ENCODE measurements around the gene RPAIN. TPM values are rescaled to one million over a fixed set of nuclear protein-coding genes. Genes with fewer than 3 reads are reported as not detected.
A peak's percentile ranks its signal among the peaks of the same experiment; 100 is the strongest.

RPAIN gene
- polyA plus RNA-seq, 1 donor from 2014 or later: 451 TPM

GRCh38 chr17:5418858-5419355, 1.1 kb upstream of the RPAIN start:
- Histone ChIP-seq H3K9ac (ENCODE audit: low read length) (peak overlapping the region; percentile 79), H2AFZ (ENCODE audit: low read depth, low read length) (peak overlapping the region; percentile 61), H3K9me3 (ENCODE audit: low read length) (no peaks in the 10 kb centered on the region), H3K27ac (ENCODE audit: low read length) (peak overlapping the region; percentile 87), H3K4me2 (ENCODE audit: low read length) (peak overlapping the region; percentile 90), H3K4me3 (ENCODE audit: low read length) (peak overlapping the region; percentile 85), H3K79me2 (replicated peaks; ENCODE audit: insufficient read depth, low read length) (peaks cover 64% of the 10 kb centered on the region), H3K27me3 (ENCODE audit: insufficient read depth, low read depth, low read length) (no peaks in the 10 kb centered on the region), H3F3A (ENCODE audit: insufficient read depth, low read length, poor library complexity, severe bottlenecking) (no peaks in the 10 kb centered on the region), H3K36me3 (ENCODE audit: insufficient read depth, low read length) (no peaks in the 10 kb centered on the region), H3K9me2 (ENCODE audit: insufficient read depth, low read length) (no peaks in the 10 kb centered on the region), H4K20me1 (ENCODE audit: insufficient read depth) (no peaks in the 10 kb centered on the region)
- no peak for TF ChIP-seq EP300 (conservative IDR thresholded peaks at IDR 0.05; ENCODE audit: poor library complexity, severe bottlenecking)
- TF ChIP-seq REST (IDR thresholded peaks at IDR 0.05; ENCODE audit: borderline replicate concordance): peak; percentile 77

DNA sequence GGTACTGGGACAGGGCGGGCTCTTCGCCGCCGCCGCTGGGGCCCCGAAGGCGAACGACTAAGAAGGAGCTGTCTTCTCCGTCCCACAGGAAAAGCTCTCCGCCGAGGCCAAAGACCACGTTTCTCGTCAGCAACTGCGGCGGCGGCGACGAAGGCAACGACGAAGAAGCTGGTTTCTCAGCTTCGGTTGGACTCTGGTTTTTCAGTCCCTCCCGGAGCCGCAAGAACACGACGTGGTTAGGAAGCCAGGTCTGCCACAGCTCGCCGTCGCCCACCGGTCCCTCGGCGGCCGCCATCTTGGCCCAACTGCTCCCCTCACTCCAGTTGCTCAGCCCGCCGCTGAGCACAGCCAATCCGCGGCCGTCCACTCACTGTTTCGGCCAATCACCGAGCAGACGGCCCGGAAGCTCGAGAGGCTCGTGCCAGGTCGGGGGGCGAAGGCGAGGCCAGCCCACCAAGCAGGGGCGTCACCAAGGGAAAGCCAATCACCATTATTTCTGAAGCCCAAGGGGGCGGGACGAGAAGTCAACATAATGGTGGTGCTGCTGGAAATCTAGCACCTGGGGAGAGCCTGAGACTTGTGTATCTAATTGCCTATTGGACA, 525 bp upstream of the RPAIN start, which contains the start of gene NUP88:
TSS of gene NUP88 (minus strand) at position 307 of the 603 bp plus-strand sequence. CDS start at position 295, 12 bp downstream.
- Histone ChIP-seq H3K27ac (ENCODE audit: low read length) (peak within 1 kb of the TSS; percentile 87), H2AFZ (ENCODE audit: low read depth, low read length) (peak within 1 kb of the TSS; percentile 67), H3K9me3 (ENCODE audit: low read length) (no peaks in the 10 kb centered on the region), H4K20me1 (ENCODE audit: insufficient read depth) (no peaks in the 10 kb centered on the region), H3K36me3 (ENCODE audit: insufficient read depth, low read length) (no peaks in the 10 kb centered on the region), H3K79me2 (replicated peaks; ENCODE audit: insufficient read depth, low read length) (peaks cover 69% of the 10 kb centered on the region), H3K9me2 (ENCODE audit: insufficient read depth, low read length) (no peaks in the 10 kb centered on the region), H3K9ac (ENCODE audit: low read length) (peak within 1 kb of the TSS; percentile 85), H3K4me2 (ENCODE audit: low read length) (peak within 1 kb of the TSS; percentile 99), H3K4me3 (ENCODE audit: low read length) (peak within 1 kb of the TSS; percentile 85), H3K27me3 (ENCODE audit: insufficient read depth, low read depth, low read length) (no peaks in the 10 kb centered on the region), H3F3A (ENCODE audit: insufficient read depth, low read length, poor library complexity, severe bottlenecking) (no peaks in the 10 kb centered on the region)
- TF ChIP-seq, protein P1, sequence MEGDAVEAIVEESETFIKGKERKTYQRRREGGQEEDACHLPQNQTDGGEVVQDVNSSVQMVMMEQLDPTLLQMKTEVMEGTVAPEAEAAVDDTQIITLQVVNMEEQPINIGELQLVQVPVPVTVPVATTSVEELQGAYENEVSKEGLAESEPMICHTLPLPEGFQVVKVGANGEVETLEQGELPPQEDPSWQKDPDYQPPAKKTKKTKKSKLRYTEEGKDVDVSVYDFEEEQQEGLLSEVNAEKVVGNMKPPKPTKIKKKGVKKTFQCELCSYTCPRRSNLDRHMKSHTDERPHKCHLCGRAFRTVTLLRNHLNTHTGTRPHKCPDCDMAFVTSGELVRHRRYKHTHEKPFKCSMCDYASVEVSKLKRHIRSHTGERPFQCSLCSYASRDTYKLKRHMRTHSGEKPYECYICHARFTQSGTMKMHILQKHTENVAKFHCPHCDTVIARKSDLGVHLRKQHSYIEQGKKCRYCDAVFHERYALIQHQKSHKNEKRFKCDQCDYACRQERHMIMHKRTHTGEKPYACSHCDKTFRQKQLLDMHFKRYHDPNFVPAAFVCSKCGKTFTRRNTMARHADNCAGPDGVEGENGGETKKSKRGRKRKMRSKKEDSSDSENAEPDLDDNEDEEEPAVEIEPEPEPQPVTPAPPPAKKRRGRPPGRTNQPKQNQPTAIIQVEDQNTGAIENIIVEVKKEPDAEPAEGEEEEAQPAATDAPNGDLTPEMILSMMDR (IDR thresholded peaks at IDR 0.05; ENCODE audit: poor library complexity, severe bottlenecking): no peak
- TF ChIP-seq TAF1 (IDR thresholded peaks at IDR 0.05; ENCODE audit: low read depth) (peak; percentile 71), SMC3 (conservative IDR thresholded peaks at IDR 0.05; ENCODE audit: poor library complexity) (no peak), POLR2AphosphoS5 (IDR thresholded peaks at IDR 0.05) (peak; percentile 92), REST (IDR thresholded peaks at IDR 0.05; ENCODE audit: borderline replicate concordance) (peak; percentile 82)
